8988T (cell line): ENCODE results near the gene MAIP1.

Source experiments
- DNase-seq: peaks from one replicate; pipeline ENCODE4 v3.0.0; 2011

The MAIP1 gene

GRCh38 chr2:199992296-199992695, 36.9 kb downstream of the MAIP1 start:
- DNase-seq: no peak

- no peak for DNase-seq
Observed at GRCh38 chr2:199994371-199994770, 39.0 kb downstream of the MAIP1 start.

- DNase-seq: no peak
Observed at GRCh38 chr2:199994896-199995295, 39.5 kb downstream of the MAIP1 start.

- no peak for DNase-seq
Observed at GRCh38 chr2:199997296-199997695, 41.9 kb downstream of the MAIP1 start.

GRCh38 chr2:199999166-199999565, 43.8 kb downstream of the MAIP1 start:
- DNase-seq: no peak

- DNase-seq: no peak
Observed at GRCh38 chr2:200000444-200001163, 45.2 kb downstream of the MAIP1 start.

- no peak for DNase-seq
Observed at GRCh38 chr2:200003444-200003843, 48.1 kb downstream of the MAIP1 start.

GRCh38 chr2:200005675-200006074, 50.3 kb downstream of the MAIP1 start:
- no peak for DNase-seq

- no peak for DNase-seq
Observed at GRCh38 chr2:200007306-200007705, 51.9 kb downstream of the MAIP1 start.

GRCh38 chr2:200012401-200012800, 57.0 kb downstream of the MAIP1 start:
- DNase-seq: no peak
